SK-N-SH (cell line): ENCODE results near the gene ZNF836. TPM values are rescaled to one million over a fixed set of nuclear protein-coding genes. Genes with fewer than 3 reads are reported as not detected.

ENCODE experiments used
- CTCF ChIA-PET: fragments of 300-600, 350-600 bp; formaldehyde crosslinking; extraction: SDS; loops from one replicate; lab custom pipeline; 2021; lab: Yijun Ruan, JAX
- POLR2A ChIA-PET: fragments of 350-600 bp; sonication (Branson Sonifier 250); formaldehyde crosslinking; extraction: SDS; loops from one replicate; lab custom pipeline; 2020; ENCODE audit warnings: antibody characterized with exemption, inconsistent platforms; lab: Yijun Ruan, JAX
- DNase-seq: peaks from one replicate; pipeline ENCODE4 v3.0.0; 2012
- H2AFZ ChIP-seq: fragments of 200-600 bp; sonication (generic); 2 replicates; pipeline ENCODE4 v1.8.1; 2016; ENCODE audit warnings: antibody characterized with exemption, mild to moderate bottlenecking, low read depth
- H3F3A ChIP-seq: fragments of 200-600 bp; sonication (generic); replicated peaks from 2 replicates; pipeline ENCODE3; 2016; ENCODE audit warnings: antibody characterized with exemption, mild to moderate bottlenecking; ENCODE audit not compliant: insufficient read depth
- H3K27ac ChIP-seq, 2 experiments: fragments of 200-500 bp in 1 of 2; fragments of 200-600 bp in 1 of 2; sonication (Bioruptor generic) in 1 of 2; sonication (generic), shearing (Covaris generic) in 1 of 2; 2 replicates each; pipeline versions ENCODE4 v1.5.1 to v1.6.1; 2014 to 2016; ENCODE audit warnings: low read depth in 2 of 2, inconsistent platforms in 1 of 2, low read length in 1 of 2, mild to moderate bottlenecking in 1 of 2, mixed read lengths in 1 of 2
- H3K27me3 ChIP-seq: fragments of 200-600 bp; sonication (generic), shearing (Covaris generic); 2 replicates; pipeline ENCODE4 v1.6.1; 2016; ENCODE audit warnings: mixed run types; ENCODE audit not compliant: insufficient read depth
- H3K36me3 ChIP-seq, 2 experiments: fragments of 200-500 bp in 1 of 2; fragments of 200-600 bp in 1 of 2; sonication (Bioruptor generic) in 1 of 2; sonication (generic) in 1 of 2; replicated peaks in 1 of 2; 2 replicates each; pipeline versions ENCODE3 to v1.5.1; 2014 to 2016; ENCODE audit warnings: low read length in 1 of 2, mild to moderate bottlenecking in 1 of 2; ENCODE audit not compliant: insufficient read depth in 2 of 2, control insufficient read depth in 1 of 2
- H3K4me1 ChIP-seq, 2 experiments: fragments of 200-500 bp in 1 of 2; fragments of 200-600 bp in 1 of 2; sonication (Bioruptor generic) in 1 of 2; sonication (generic), shearing (Covaris generic) in 1 of 2; 2 replicates each; pipeline versions ENCODE4 v1.5.1 to v1.6.1; 2014 to 2016; ENCODE audit warnings: low read depth in 1 of 2, low read length in 1 of 2, mixed run types in 1 of 2; ENCODE audit not compliant: insufficient read depth in 2 of 2, control insufficient read depth in 1 of 2
- H3K4me2 ChIP-seq: fragments of 200-600 bp; sonication (generic), shearing (Covaris generic); 2 replicates; pipeline ENCODE4 v1.6.1; 2017; ENCODE audit warnings: mixed run types
- H3K4me3 ChIP-seq, 2 experiments: fragments of 200-500 bp in 1 of 2; fragments of 200-600 bp in 1 of 2; sonication (Bioruptor generic) in 1 of 2; sonication (generic), shearing (Covaris generic) in 1 of 2; 2 replicates each; pipeline versions ENCODE4 v1.5.1 to v1.8.1; 2014 to 2016; ENCODE audit warnings: low read depth in 2 of 2, inconsistent platforms in 1 of 2, low read length in 1 of 2, mild to moderate bottlenecking in 1 of 2, mixed read lengths in 1 of 2, moderate library complexity in 1 of 2
- H3K79me2 ChIP-seq: fragments of 200-600 bp; sonication (generic); 2 replicates; pipeline ENCODE4 v1.8.1; 2017; ENCODE audit warnings: mild to moderate bottlenecking; ENCODE audit not compliant: insufficient read depth
- H3K9ac ChIP-seq: fragments of 200-600 bp; sonication (generic); 2 replicates; pipeline ENCODE4 v1.6.1; 2017; ENCODE audit warnings: mixed run types
- H3K9me2 ChIP-seq: fragments of 200-600 bp; sonication (generic); 2 replicates; pipeline ENCODE4 v1.6.1; 2017; ENCODE audit warnings: mixed run types
- H3K9me3 ChIP-seq: fragments of 200-600 bp; sonication (generic); 2 replicates; pipeline ENCODE4 v1.6.1; 2017; ENCODE audit warnings: mixed run types, mild to moderate bottlenecking, moderate library complexity
- H4K20me1 ChIP-seq: fragments of 200-600 bp; sonication (generic); 2 replicates; pipeline ENCODE4 v1.6.1; 2017; ENCODE audit warnings: mild to moderate bottlenecking, mixed run types; ENCODE audit not compliant: insufficient read depth
- ELF1 ChIP-seq: IDR thresholded peaks from 2 replicates; pipeline ENCODE4 v1.4.0; 2012
- FOXM1 ChIP-seq: IDR thresholded peaks from 2 replicates; pipeline ENCODE4 v1.4.0; 2012; ENCODE audit warnings: low read depth, mild to moderate bottlenecking
- GABPA ChIP-seq: IDR thresholded peaks from 2 replicates; pipeline ENCODE4 v1.4.0; 2012; ENCODE audit warnings: low read depth, mild to moderate bottlenecking
- JUND ChIP-seq: IDR thresholded peaks from 2 replicates; pipeline ENCODE4 v1.4.0; 2012
- MEF2A ChIP-seq: IDR thresholded peaks from 2 replicates; pipeline ENCODE4 v1.4.0; 2012; ENCODE audit warnings: low read depth, borderline replicate concordance
- NFIC ChIP-seq: IDR thresholded peaks from 2 replicates; pipeline ENCODE4 v1.4.0; 2012; ENCODE audit warnings: borderline replicate concordance
- NRF1 ChIP-seq: IDR thresholded peaks from 2 replicates; pipeline ENCODE4 v1.6.1; 2012; ENCODE audit warnings: low read depth, mild to moderate bottlenecking, low read length
- TAF1 ChIP-seq: IDR thresholded peaks from 2 replicates; pipeline ENCODE4 v1.6.1; 2012; ENCODE audit warnings: low read depth, mild to moderate bottlenecking, low read length, moderate library complexity, borderline replicate concordance
- YY1 ChIP-seq: IDR thresholded peaks from 2 replicates; pipeline ENCODE4 v1.4.0; 2012; ENCODE audit warnings: low read depth, mild to moderate bottlenecking
- WGBS: methylation state at CpG from one replicate; pipeline ENCODE4 v1.1.6; 2017; ENCODE audit warnings: low lambda C conversion rate; 5-methylcytosine and 5-hydroxymethylcytosine counted together
- polyA plus RNA-seq, 3 experiments: library from polyadenylated mRNA; depleted of rRNA; stranded (reverse); fragments of >200 nt; gene quantifications; 2 replicates each; pipeline ENCODE4 v1.2.3, GENCODE V29; 2012
- TF ChIP-seq, protein P1 (sequence below): IDR thresholded peaks from 2 replicates; pipeline ENCODE4 v1.6.1; 2012; ENCODE audit warnings: mild to moderate bottlenecking, low read depth, low read length, moderate library complexity
- TF ChIP-seq, protein P2 (sequence below): IDR thresholded peaks from 2 replicates; pipeline ENCODE4 v1.4.0; 2012; ENCODE audit warnings: low read depth, borderline replicate concordance
- TF ChIP-seq, protein P3 (sequence below): IDR thresholded peaks from 2 replicates; pipeline ENCODE4 v1.4.0; 2012; ENCODE audit warnings: low read depth
- TF ChIP-seq, protein P4 (sequence below): fragments of 150-350 bp; IDR thresholded peaks from 2 replicates; pipeline ENCODE4 v1.6.1; 2016; ENCODE audit warnings: mild to moderate bottlenecking, low read depth, low read length
- TF ChIP-seq, protein P5 (sequence below): fragments of 200-600 bp; sonication (generic); IDR thresholded peaks from 2 replicates; pipeline ENCODE4 v1.6.1; 2017; ENCODE audit warnings: antibody characterized with exemption, mild to moderate bottlenecking, moderate library complexity
- TF ChIP-seq, protein P6 (sequence below): fragments of 150-350 bp; IDR thresholded peaks from 2 replicates; pipeline ENCODE4 v1.6.1; 2017; ENCODE audit warnings: antibody characterized with exemption, low read length, low read depth, borderline replicate concordance

The ZNF836 gene
- polyA plus RNA-seq, 1 of the 3 experiments (the other 2 are of a cell fraction) = 2.3 TPM

DNA sequence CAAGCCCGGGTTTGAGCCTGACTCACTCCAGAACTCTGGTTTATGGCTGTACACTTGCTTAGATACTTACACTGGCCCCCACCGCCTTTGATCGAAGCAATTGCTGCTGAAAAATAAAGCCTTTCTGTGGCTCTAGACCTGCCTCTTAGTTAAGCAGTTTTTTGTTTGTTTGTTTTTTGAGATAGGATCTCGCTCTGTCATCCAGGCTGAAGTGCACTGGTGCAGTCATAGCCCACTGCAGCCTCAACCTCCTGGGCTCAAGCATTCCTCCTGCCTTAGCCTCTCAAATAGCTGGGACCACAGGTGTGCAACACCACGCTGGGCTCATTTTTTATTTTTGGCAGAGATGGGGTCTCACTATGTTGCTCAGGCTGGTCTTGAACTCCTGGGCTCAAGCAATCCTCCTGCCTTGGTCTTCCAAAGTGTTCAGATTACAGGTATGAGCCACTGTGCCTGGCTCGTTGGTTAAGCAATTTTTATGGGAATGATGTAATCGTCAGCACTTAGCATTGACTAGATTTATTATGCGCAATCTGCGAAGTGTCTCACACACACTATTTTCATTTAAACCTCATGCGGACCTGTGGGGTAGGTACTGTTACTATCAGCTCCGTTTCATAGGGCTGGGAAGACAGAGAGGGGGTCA is 40.6 kb upstream of the ZNF836 start (continued):
- TF ChIP-seq, protein P1, sequence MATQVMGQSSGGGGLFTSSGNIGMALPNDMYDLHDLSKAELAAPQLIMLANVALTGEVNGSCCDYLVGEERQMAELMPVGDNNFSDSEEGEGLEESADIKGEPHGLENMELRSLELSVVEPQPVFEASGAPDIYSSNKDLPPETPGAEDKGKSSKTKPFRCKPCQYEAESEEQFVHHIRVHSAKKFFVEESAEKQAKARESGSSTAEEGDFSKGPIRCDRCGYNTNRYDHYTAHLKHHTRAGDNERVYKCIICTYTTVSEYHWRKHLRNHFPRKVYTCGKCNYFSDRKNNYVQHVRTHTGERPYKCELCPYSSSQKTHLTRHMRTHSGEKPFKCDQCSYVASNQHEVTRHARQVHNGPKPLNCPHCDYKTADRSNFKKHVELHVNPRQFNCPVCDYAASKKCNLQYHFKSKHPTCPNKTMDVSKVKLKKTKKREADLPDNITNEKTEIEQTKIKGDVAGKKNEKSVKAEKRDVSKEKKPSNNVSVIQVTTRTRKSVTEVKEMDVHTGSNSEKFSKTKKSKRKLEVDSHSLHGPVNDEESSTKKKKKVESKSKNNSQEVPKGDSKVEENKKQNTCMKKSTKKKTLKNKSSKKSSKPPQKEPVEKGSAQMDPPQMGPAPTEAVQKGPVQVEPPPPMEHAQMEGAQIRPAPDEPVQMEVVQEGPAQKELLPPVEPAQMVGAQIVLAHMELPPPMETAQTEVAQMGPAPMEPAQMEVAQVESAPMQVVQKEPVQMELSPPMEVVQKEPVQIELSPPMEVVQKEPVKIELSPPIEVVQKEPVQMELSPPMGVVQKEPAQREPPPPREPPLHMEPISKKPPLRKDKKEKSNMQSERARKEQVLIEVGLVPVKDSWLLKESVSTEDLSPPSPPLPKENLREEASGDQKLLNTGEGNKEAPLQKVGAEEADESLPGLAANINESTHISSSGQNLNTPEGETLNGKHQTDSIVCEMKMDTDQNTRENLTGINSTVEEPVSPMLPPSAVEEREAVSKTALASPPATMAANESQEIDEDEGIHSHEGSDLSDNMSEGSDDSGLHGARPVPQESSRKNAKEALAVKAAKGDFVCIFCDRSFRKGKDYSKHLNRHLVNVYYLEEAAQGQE = no peak
- no peak for TF ChIP-seq TAF1
- no peak for TF ChIP-seq NRF1
- no peak for TF ChIP-seq JUND
- TF ChIP-seq YY1 = no peak
- TF ChIP-seq, all 33 proteins: peak for 0

DNA sequence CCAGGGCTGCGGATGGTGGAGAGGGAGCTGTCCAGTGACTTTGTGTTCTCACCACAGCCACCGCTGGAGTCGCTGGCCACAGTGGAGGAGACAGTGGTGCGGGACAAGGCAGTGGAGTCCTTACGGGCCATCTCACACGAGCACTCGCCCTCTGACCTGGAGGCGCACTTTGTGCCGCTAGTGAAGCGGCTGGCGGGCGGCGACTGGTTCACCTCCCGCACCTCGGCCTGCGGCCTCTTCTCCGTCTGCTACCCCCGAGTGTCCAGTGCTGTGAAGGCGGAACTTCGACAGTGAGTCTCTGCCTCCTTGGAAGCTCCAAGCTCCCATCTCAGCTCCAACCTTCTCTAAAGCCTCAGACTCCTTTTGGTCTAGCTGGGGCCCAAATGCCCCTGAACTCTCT is 39.8 kb upstream of the ZNF836 start:
- Histone ChIP-seq H3K4me1 (no peaks in the 10 kb centered on the region), H3K4me2 (no peak overlapping the region), H3K27me3 (no peaks in the 10 kb centered on the region), H3K9ac (no peak overlapping the region), H2AFZ (no peak overlapping the region), H3F3A (peaks cover 3% of the 10 kb centered on the region), H3K9me2 (no peaks in the 10 kb centered on the region), H3K27ac (no peak overlapping the region), H3K4me3 (no peak overlapping the region), H3K36me3 (peaks cover 71 to 77% of the 10 kb centered on the region in 2 experiments), H4K20me1 (peaks cover 15% of the 10 kb centered on the region; the same call in 1 of the 2 replicates), H3K79me2 (peaks cover 33% of the 10 kb centered on the region; the same call in 1 of the 2 replicates), H3K9me3 (no peaks in the 10 kb centered on the region)
- no peak for DNase-seq
- 98% methylated on average over 13 of the region's 20 CpGs for WGBS
- TF ChIP-seq FOXM1 = no peak
- TF ChIP-seq, protein P2, sequence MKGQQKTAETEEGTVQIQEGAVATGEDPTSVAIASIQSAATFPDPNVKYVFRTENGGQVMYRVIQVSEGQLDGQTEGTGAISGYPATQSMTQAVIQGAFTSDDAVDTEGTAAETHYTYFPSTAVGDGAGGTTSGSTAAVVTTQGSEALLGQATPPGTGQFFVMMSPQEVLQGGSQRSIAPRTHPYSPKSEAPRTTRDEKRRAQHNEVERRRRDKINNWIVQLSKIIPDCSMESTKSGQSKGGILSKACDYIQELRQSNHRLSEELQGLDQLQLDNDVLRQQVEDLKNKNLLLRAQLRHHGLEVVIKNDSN = no peak
- no peak for TF ChIP-seq ELF1
- TF ChIP-seq GABPA = no peak
- TF ChIP-seq, protein P3, sequence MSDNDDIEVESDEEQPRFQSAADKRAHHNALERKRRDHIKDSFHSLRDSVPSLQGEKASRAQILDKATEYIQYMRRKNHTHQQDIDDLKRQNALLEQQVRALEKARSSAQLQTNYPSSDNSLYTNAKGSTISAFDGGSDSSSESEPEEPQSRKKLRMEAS = no peak
- TF ChIP-seq, protein P1 = no peak
- TF ChIP-seq TAF1 = no peak
- TF ChIP-seq, protein P4, sequence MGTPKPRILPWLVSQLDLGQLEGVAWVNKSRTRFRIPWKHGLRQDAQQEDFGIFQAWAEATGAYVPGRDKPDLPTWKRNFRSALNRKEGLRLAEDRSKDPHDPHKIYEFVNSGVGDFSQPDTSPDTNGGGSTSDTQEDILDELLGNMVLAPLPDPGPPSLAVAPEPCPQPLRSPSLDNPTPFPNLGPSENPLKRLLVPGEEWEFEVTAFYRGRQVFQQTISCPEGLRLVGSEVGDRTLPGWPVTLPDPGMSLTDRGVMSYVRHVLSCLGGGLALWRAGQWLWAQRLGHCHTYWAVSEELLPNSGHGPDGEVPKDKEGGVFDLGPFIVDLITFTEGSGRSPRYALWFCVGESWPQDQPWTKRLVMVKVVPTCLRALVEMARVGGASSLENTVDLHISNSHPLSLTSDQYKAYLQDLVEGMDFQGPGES = no peak
- TF ChIP-seq NRF1 = no peak
- TF ChIP-seq MEF2A = no peak
- TF ChIP-seq, protein P5, sequence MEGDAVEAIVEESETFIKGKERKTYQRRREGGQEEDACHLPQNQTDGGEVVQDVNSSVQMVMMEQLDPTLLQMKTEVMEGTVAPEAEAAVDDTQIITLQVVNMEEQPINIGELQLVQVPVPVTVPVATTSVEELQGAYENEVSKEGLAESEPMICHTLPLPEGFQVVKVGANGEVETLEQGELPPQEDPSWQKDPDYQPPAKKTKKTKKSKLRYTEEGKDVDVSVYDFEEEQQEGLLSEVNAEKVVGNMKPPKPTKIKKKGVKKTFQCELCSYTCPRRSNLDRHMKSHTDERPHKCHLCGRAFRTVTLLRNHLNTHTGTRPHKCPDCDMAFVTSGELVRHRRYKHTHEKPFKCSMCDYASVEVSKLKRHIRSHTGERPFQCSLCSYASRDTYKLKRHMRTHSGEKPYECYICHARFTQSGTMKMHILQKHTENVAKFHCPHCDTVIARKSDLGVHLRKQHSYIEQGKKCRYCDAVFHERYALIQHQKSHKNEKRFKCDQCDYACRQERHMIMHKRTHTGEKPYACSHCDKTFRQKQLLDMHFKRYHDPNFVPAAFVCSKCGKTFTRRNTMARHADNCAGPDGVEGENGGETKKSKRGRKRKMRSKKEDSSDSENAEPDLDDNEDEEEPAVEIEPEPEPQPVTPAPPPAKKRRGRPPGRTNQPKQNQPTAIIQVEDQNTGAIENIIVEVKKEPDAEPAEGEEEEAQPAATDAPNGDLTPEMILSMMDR = no peak
- TF ChIP-seq, protein P6, sequence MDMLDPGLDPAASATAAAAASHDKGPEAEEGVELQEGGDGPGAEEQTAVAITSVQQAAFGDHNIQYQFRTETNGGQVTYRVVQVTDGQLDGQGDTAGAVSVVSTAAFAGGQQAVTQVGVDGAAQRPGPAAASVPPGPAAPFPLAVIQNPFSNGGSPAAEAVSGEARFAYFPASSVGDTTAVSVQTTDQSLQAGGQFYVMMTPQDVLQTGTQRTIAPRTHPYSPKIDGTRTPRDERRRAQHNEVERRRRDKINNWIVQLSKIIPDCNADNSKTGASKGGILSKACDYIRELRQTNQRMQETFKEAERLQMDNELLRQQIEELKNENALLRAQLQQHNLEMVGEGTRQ = no peak
- TF ChIP-seq YY1 = no peak
- TF ChIP-seq NFIC = no peak
- ChIA-PET POLR2A (no interaction called here), CTCF (no interaction called here)
